ENCODE data around the gene USP40.

Gene USP40

DNA sequence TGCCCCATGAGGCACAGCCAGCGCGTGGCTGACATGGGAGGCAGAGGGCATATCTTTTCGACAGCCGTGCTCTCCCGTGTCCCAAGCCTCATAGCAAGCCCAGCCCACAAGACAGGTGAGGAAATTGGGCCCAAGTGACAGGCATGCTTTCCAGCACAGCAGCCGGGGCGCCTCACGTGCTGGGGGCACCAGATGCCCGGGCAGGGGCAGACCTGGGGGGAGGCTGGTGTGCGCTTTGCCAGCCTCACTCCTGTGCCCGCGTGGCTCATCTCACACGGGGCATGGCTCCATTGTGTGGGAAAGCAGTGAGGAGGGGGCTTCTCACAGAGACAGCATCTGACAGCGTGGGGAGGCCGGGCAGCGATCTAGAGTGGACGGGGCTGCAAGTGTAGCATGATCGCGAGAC lies 93.2 kb downstream of the USP40 start:
- peak; percentile 6 for DNase-seq

- no peak for DNase-seq
Measured at GRCh38 chr2:233471291-233472035, 95.1 kb downstream of the USP40 start.

- no peak for DNase-seq
Measured at GRCh38 chr2:233470839-233471238, 95.7 kb downstream of the USP40 start.

GRCh38 chr2:233470011-233470687 lies 96.4 kb downstream of the USP40 start:
- DNase-seq: no peak

GRCh38 chr2:233469261-233470010 lies 97.1 kb downstream of the USP40 start:
- no peak for DNase-seq

DNA sequence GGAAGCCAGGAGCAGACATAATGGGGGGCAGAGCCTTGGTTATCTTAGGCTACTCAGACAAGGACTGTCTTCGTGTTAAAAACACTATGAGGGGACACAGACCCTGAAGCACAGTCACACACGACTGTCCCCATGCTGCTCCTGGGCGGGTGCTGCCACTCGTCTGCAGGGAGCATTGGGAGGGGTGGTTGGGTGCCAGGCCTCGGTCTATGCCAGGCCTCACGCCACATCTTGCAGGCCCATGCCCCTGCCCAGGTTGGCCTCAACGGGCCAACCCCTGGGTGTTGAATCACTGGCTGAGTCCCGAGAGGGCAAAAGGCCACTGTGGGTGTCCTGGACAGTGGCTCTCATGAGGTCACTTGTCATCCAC lies 97.9 kb downstream of the USP40 start:
- no peak for DNase-seq

- DNase-seq: no peak
Measured at GRCh38 chr2:233468047-233468740, 98.4 kb downstream of the USP40 start.

DNA sequence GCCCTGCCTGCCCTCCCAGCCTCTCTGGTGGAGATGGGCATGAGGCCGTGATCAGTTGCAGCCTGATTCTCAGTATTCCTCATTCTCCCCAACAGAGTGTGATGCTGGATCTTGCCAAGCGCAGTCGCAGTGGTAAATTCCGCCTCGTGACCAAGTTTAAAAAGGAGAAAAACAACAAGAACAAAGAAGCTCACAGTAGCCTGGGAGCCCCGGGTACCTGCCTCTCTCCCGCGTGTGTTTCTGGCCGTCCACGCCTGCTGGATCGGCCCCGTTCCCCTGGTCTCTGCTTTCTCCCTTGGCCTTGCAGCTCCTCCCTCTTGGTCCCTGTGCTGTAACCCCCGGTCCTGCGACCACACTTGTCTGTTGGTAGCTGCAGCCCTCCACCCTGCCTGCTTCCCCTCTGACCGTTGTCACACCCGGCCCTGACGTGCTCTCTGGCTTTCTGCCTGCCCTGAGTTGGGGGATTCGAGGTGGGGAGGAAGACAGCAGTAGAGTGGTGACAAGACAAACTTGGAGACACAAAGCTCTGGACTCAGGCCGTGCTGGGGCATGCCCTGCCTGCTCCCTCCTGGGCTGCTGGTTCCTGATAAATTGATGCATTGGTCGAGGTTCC lies 99.5 kb downstream of the USP40 start:
- DNase-seq: no peak

DNA sequence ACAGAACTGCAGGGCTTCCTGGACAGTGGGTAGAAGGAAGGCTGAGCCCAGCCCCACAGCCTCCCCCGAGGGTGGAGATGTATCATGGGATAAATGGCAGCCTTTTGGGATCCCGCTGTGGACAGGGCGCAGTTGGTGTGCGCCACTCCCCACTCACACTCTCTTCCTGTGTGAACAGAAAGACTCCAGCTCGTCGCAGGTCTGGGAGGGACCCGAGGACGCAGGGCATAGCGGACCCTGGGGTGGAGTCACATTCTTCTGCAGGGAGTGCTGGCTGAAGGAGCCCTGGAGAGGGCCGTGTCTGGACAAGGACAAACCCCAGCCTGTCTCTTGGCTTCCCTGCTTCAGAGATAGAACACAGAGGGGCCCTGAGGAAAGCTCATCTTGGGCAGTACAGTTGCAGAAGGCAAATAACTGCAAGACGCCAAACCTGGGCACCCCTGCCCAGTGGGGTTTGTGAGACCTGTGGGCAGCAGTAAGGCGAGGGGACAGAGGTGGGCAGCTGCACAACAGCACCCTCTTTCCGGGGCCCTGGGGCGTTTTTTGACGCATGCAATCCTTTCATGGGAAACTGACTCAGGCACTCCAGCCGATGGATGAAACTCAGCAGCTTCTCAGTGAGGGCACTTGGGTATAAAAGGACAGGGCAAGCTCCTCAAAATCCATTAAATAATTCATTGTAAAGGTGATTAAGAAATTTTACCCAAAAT lies 101.9 kb downstream of the USP40 start:
- no peak for DNase-seq

GRCh38 chr2:233464056-233464455 lies 102.5 kb downstream of the USP40 start:
- DNase-seq: no peak

DNA sequence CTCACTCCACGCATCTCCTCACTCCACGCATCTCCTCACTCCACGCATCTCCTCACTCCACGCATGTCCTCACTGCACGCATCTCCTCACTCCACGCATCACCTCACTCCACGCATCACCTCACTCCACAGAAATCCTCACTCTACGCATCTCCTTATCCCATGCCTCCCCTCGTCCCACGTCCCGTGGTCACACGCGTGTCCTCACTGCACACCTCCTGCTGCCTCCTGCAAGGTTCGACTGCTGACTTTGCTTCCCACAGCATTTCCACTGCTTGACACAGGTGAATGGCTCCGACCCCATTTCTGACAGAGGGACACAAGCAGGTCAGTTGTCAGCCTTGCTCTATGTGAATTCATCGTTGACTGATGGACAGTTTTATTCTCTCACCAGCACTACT lies 103.0 kb downstream of the USP40 start:
- no peak for DNase-seq

GRCh38 chr2:233462826-233463470 lies 103.6 kb downstream of the USP40 start:
- DNase-seq: no peak

DNA sequence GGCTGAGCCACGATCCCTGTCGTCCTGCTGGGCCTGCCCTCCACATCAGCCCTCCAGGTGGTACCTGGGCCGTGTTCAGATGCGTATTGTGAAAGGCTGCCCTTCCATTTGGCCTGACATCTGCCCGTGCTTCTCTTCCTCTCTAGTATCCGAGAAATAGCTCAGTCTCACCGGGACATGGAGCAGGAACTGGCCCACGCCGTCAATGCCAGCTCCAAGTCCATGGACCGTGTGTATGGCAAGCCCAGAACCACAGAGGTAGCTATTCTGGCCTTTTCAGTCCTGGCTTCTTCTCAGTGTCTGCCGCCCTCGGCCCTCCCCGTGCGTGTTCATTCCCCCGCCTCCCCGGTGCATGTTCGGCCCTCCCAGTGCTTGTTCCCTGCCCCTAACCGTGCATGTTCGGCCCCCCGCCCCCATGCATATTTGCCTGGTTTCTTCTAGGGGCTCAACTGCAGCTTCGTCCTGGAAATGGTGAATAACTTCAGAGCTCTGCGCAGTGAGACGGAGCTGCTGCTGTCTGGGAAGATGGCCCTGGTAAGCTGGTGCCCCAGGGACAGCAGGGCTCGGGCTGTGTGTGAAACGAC lies 104.3 kb downstream of the USP40 start:
- DNase-seq: no peak

DNA sequence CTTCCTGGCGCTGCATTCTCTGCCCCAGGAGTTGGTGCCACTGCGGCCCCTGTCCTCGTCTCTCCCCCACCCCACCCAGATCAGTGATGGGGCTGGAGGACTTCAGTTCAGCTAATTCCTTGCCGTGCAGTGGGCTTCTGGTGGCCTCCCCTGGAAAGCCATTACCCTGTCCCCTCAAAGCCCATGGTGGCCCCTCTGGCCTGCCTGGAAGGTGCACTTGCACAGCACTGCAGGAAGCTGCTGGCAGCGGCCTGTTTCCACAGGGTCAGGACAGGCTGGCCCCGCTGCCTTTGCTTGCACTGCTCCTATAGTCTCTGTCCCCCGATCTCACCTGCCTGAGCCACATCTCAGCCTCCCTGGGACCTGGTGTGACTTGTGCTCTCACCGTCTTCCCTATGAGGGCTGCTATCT lies 105.1 kb downstream of the USP40 start:
- no peak for DNase-seq

DNA sequence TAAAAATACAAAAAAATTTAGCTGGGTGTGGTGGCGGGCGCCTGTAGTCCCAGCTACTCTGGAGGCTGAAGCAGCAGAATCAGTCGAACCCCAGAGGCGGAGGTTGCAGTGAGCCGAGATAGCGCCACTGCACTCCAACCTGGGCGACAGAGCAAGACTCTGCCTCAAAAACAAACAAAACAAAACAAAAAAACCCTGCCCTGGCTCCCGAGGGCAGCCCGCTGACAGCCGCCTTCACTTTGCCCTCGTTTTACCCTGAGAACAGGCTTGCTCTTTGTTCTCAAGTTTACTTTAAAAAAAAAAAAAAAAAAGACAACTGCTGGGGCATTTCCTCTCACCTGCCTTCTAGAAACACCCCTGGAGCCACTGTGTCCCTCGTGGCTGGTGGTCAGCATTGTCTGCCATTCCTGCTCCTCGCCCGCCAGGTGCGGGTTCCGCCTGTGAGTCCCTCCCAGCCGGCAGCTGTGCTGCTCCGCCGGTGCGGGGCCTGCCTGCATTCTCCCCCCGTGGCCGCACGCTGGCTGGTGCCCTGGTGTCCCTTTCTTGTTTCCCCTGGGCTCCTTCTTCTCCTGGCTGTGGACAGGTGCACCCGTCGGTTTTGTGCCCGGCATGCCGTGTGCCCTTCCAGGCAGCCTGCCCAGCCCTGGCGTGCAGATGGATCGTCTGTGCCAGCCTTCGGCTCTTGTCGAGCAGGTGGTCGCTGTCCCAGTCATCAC lies 105.7 kb downstream of the USP40 start:
- DNase-seq: no peak

- no peak for DNase-seq
Measured at GRCh38 chr2:233459426-233459825, 107.2 kb downstream of the USP40 start.

DNA sequence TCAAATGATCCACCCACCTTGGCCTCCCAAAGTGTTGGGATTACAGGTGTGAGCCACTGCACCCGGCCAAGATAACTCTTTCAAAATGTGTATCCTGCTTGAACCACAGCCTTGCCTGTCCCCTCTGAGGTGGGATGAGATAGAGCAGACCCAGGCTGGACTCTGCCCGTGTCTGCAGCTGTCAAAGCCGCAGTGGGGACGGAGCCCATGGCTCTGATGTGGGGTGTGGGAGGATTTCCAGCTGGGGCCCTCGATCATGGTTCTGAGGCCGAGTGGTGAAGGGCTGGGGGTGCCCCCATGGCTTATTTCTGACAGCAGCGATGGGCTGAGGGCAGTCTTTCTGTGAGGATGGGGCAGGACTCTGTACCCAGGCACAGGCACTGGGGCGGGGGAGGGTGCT lies 107.8 kb downstream of the USP40 start:
- no peak for DNase-seq

DNA sequence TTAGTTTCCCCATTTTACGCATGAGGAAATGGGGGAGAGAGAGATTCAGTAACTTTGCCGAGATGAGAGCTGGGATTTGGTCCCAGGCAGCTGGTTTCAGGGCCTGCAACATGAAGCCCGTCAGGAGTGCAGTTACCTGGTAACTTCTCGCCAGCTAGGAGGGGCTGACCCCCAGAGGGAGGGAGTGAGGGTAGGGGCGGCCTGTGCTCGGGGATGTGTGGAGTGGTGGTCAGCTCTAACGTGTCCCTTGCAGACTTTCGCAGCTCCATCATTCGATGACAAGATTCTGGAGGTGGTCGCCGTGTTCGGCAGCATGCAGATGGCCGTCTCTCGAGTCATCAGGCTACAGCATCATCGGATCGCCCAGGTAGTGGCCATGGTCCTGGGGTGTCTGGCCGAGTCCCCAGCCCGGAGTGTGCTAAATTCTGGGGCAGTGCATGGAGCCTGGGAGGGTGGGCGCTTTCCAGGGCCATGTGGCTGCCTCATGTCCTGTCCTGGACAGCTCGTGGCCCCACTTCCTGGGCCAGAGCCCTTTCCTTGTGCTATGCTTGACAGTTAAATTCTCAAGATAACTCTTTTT lies 108.5 kb downstream of the USP40 start:
- DNase-seq: no peak

DNA sequence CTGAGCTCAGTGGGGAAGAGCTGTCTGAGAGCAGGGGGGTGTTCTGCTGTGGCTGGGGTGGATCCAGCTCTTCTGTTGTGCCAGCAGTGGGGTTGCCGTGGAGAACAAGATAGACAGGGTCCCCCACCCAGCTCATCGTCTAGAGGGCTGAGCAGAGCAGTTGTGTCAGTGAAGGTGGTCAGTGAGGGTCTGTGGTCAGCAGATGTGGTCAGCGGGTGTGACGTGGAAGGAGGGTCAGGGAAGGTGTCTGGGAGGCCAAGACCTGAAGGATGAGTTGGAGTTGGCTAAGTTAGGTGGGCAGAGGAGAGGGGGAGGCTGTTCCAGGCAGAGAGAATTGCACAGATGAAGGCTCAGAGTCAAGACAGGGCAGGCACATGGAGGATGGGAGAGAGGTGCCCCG lies 109.2 kb downstream of the USP40 start:
- DNase-seq: no peak

GRCh38 chr2:233456934-233457333 lies 109.6 kb downstream of the USP40 start:
- no peak for DNase-seq

Measured in 8988T (cell line).